HG02981 (cell line): ENCODE results near the gene ADCY3.

Experiments
- ATAC-seq: cut with Tn5 transposase; IDR thresholded peaks from one replicate; pipeline ENCODE4 v1.9.1; 2021; ENCODE audit warnings: mild to moderate bottlenecking, moderate library complexity; ENCODE audit not compliant: unreplicated experiment

The ADCY3 gene

GRCh38 chr2:24875901-24876300, 44.1 kb downstream of the ADCY3 start:
- no peak for ATAC-seq

DNA sequence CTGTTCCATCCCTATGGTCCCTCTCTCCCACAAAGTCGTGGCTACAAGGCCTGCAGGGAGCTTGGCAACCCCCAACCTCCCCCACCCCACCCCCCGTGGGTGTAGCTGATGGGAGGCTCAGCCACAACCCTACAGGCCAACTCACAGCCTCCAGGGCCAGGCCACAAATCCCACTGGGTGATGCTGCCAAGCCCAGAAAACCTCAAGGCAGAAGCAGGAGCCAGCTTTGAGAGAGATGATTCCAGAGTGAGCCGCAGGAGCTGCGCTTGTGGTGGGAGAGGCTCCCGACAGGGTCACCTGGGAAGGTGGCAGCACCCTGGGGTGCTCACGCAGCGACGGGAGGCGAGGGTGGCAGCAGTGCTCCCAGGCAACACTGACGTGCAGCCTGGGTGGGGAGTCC, 44.8 kb downstream of the ADCY3 start:
- no peak for ATAC-seq

GRCh38 chr2:24874035-24874434, 46.0 kb downstream of the ADCY3 start:
- ATAC-seq, result no peak

GRCh38 chr2:24873619-24874018, 46.4 kb downstream of the ADCY3 start:
- ATAC-seq, result no peak

- ATAC-seq, result no peak
These were observed 47.5 kb downstream of the ADCY3 start for GRCh38 chr2:24872344-24873115.

- ATAC-seq, result no peak
These were observed 48.1 kb downstream of the ADCY3 start for GRCh38 chr2:24871852-24872333.

DNA sequence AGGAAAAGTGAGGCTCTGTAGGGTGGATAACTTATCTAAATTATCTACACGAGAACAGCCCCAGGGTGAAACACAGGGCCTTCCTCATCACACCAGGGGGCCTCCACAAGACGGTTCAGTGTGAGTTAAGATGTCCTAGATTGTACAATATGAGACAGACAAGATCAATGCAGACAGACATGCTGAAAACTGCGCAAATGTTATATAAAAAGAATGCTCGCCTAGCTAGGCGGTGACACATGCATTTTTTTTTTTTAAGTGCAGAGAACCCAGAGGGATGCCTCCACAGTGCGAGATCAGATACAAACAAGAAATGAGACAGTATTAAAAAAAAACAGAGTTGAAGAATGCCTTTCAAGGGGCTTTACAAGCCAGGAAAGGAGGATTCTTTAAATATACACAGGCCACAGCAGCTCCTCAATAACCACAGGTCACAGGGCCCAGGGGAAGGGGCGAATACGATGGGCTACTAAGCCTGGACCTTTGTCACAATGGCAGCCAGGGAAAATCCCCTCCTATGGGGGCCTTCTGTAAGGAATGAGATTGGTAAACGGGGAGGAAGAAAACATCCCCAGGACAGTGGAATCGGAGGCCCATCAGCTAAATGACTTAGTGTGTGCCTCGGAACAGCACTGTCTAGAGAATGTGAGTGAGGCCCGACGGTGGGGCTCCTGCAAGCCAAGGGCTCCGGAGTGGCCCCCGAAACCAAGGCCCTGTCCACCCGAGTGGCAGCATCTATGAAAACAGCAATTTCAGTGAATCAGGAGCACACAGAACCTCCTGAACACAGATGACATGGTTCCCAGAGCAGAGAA, 48.9 kb downstream of the ADCY3 start:
- ATAC-seq, result no peak

DNA sequence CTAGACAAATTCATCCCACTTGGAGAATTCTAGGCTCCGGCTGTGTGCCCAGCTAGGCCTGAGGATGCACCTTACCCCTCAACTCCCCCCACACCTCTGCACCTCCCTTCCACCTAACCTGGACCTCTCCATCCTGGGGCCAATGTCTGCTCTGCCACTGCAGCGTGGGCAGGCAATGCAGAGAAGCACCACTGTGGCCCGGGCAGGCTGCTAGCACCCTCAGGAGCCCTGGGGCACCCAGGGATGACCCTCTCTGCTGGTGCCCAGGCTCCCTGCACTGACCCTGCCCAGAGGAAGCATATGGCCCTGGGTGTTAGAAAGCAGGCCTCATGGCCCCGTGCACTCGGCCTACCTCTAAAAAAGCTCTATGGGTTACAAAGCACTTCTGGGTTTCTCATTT, 49.6 kb downstream of the ADCY3 start:
- no peak for ATAC-seq

DNA sequence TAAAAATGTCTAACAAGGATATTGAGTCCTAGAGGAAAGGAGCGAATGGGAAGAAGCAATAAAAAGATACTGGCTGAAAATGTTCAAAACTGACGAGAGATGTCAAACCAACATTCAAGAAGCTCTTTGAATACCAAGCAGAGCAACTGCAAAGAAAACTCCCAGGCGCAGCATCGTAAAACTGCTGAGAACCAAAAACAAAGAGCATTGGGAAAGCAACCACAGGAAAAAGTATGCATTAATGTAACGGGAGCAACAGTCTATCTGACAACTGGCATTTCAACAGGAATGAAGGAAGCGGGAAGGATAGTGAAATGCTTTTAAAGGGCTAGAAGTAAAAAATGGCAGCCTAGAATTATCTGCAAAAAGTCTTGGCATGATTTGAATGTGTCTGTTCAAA, 53.1 kb downstream of the ADCY3 start:
- no peak for ATAC-seq

GRCh38 chr2:24863641-24864040, 56.4 kb downstream of the ADCY3 start:
- no peak for ATAC-seq

GRCh38 chr2:24861500-24861899, 58.5 kb downstream of the ADCY3 start:
- ATAC-seq, result no peak

DNA sequence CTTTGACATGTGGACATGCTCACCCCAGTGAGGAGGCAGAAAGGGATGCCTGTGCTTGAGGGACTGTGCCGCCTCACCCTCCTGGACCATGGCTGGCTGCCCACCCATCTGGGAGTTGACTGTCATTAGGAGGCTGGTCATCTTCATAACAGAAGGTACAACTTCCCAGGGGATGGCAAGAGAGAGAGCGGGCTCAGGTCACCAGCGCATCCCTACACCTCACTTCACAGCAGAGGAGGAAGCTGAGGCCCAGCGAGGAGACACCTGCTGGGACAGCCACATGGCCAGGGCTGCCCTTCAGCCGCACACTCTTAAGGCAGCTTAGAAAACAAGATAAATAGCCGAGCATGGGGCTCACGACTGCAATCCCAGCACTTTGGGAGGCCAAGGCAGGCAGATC, 59.4 kb downstream of the ADCY3 start:
- ATAC-seq, result no peak

DNA sequence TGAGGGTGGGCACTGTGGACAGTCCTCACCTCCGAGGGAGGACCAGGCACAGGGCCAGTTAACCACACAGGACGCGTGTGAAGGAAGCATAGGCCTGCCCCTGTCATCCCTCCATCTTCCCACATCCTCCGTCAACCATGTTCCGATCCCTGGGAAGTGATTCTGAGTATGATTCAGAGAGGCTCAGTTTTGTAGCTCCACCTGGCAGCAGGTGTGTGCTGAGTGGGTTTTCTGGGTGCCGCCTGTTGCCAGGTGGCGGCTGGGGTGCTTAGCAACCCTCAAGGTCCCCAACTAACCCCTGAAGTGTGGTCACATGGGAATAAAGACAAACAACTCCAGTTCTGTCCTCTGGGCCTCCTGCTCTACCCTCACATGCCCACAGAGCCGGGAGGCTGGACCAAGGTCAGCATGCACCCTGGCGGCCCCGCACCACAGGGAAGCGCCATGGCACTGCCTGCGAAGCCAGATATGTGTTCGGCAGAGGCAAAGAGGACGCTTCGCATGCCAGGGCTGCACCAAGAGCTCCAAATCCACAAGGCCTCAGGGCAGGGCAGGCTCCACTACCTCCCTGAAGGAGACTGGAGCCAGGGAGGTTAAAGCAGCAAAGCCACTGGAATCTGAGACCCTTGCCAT, 60.0 kb downstream of the ADCY3 start:
- no peak for ATAC-seq

DNA sequence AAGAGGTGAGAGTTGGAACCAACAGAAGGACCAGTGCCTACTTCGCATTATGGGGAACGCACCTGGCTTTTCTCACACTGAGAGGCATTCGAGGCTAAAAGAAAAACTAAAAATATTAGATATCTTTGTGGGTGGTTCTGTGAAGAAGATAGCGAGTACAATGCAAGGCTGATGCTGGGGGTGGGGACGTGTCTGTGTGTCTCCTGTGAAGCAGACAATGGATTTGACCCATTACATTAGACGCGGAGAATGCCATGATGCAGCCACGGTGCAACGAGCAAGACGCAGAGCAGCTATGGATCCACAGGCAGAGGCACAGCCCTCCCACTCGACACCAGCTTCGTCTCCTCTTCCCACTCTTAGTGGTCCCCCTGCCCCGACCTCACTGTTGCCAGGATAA, 61.0 kb downstream of the ADCY3 start:
- no peak for ATAC-seq

GRCh38 chr2:24857746-24858145, 62.3 kb downstream of the ADCY3 start:
- ATAC-seq, result no peak

DNA sequence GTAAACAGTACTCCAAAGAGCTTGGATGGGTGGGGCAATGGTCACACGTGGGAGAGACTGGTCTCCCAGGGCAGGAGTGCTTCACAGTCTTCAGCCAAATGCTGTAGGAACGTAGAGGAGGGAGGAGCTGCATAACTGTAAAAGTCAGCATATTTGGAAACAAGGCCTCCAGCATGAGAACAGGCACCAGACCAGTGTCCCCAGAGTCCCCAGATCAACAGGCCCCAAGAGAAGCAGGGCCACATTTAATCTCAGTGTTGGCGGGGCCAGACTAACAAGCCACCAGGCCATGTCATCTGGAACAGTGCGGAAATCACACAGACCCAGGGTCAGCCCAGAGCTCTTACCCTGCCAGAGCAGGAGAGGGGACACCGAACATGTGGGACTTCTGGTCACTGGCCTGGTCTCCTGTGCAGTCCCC, 63.2 kb downstream of the ADCY3 start:
- no peak for ATAC-seq

DNA sequence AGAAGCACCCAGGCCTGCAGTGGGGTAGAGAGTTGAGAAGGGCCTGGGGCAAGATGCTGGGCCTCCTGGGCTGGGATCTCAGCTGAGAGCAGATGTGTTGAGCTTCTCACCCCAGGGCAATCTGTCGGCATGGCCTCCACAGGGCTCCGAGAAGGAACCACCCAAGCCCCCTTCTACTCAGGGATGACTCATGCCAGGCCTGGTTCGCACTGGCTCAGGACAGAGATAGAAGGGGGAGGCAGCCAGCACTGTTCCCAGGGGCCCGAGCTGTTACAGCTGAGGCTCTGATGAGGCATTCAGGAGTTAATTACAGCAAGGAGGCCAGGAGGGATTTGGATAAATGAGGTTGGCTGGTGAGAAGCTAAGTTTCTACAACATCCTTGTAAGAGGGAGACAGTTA, 64.3 kb downstream of the ADCY3 start:
- ATAC-seq, result no peak

DNA sequence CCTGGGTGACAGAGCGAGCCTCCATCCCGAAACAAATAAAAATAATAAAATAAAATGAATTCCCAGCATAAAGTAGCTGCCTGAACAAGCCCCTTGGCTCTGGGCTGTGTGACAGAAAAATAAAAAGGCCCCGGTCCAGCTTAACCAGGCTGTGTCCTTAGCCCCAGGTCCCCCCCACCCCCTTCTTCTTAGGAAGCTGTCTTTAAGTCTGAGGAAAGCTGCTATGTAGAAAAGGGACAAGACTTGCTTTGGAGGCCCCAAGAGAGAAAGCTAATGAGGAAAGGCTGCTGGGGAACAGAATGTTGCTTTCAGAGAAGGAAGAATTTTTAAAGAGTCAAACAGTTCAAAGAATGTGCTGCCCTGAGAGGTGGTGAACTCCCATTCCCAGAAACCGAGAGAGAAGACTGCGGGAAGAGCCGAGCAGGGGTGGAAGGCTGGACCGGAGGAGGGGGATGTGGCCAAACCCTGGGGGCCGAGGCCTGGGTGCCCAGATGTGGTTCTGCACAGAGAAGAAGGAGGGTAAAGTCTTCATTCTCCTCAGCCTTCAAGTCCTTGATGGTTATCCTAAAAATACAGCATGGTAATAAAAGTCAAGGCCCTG, 64.9 kb downstream of the ADCY3 start:
- no peak for ATAC-seq

DNA sequence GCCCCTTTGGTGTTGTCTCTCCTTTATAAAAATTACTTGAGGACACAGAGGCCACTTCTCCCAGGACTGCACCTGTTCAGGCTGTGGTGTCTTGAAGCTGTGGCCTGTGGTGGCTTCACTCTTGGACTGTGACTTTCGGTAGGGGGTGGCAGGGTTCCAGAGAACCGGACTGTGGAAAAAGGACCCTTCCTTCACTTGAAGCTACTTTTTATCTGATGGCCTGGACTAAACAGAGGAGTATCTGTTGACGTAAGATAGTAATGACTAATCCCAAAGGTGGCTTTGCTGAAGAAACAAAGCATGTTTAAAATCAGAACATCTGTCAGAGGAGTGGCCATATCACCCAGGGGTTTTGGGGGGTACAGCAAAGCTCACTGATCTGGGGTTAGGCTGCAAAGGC, 66.0 kb downstream of the ADCY3 start:
- ATAC-seq, result no peak

GRCh38 chr2:24853046-24853445, 67.0 kb downstream of the ADCY3 start:
- no peak for ATAC-seq

GRCh38 chr2:24852431-24853020, 67.5 kb downstream of the ADCY3 start:
- ATAC-seq, result no peak
